HG03565 (cell line): ENCODE measurements around the gene CDK2AP2.
"Not testable (repeated sequence)": the region's sequence is repeated elsewhere in the genome, so short reads cannot be mapped to it uniquely, and the experiment has no call there.

Experiments used
- ATAC-seq: cut with Tn5 transposase; IDR thresholded peaks from one replicate; pipeline ENCODE4 v1.9.1; 2021; ENCODE audit warnings: mild to moderate bottlenecking, moderate library complexity; ENCODE audit not compliant: unreplicated experiment

The CDK2AP2 gene

GRCh38 chr11:67524480-67524808 lies 16.5 kb upstream of the CDK2AP2 start:
- ATAC-seq: no peak

- no peak for ATAC-seq
Observed at GRCh38 chr11:67523556-67524479, 15.9 kb upstream of the CDK2AP2 start.

- no peak for ATAC-seq
Observed at GRCh38 chr11:67522844-67523555, 15.0 kb upstream of the CDK2AP2 start, which contains the start of gene CABP2. TSS of gene CABP2 (minus strand) at chr11:67523446. CDS start at chr11:67523326, 120 bp downstream.

- no peak for ATAC-seq
Observed at GRCh38 chr11:67522338-67522737, 14.4 kb upstream of the CDK2AP2 start.

- no peak for ATAC-seq
Observed at GRCh38 chr11:67521924-67522323, 14.0 kb upstream of the CDK2AP2 start.

- no peak for ATAC-seq
Observed at GRCh38 chr11:67520856-67521824, 13.2 kb upstream of the CDK2AP2 start.

- no peak for ATAC-seq
Observed at GRCh38 chr11:67519726-67520125, 11.8 kb upstream of the CDK2AP2 start.

- ATAC-seq: no peak
Observed at GRCh38 chr11:67517784-67518552, 10.0 kb upstream of the CDK2AP2 start.

- no peak for ATAC-seq
Observed at GRCh38 chr11:67516806-67517205, 8.8 kb upstream of the CDK2AP2 start.

- ATAC-seq: no peak
Observed at GRCh38 chr11:67514116-67514515, 6.2 kb upstream of the CDK2AP2 start.

GRCh38 chr11:67511558-67511957 lies 3.6 kb upstream of the CDK2AP2 start:
- not testable (repeated sequence) for ATAC-seq

- ATAC-seq: no peak
Observed at GRCh38 chr11:67510023-67510345, 2.0 kb upstream of the CDK2AP2 start.

- peak; percentile 26 for ATAC-seq
Observed at GRCh38 chr11:67508486-67509121, 642 bp upstream of the CDK2AP2 start.

GRCh38 chr11:67507242-67507863 lies 609 bp downstream of the CDK2AP2 start:
- ATAC-seq: no peak

GRCh38 chr11:67506426-67507051 lies 1.4 kb downstream of the CDK2AP2 start:
- no peak for ATAC-seq

GRCh38 chr11:67505605-67506396 lies 2.2 kb downstream of the CDK2AP2 start:
- ATAC-seq: peak; percentile 19

- no peak for ATAC-seq
Observed at GRCh38 chr11:67504950-67505581, 2.9 kb downstream of the CDK2AP2 start, which contains the start of gene PITPNM1. TSS of gene PITPNM1 (minus strand) at chr11:67505363. CDS start at chr11:67504180, 1,183 bp downstream.
